ENCODE measurements around the gene AGRP. TPM values are rescaled to one million over a fixed set of nuclear protein-coding genes. Genes with fewer than 3 reads are reported as not detected.
"Not testable (repeated sequence)": the region's sequence is repeated elsewhere in the genome, so short reads cannot be mapped to it uniquely, and the experiment has no call there.

AGRP gene
- total RNA-seq, 2 donors from 2014 or later = not detected

DNA sequence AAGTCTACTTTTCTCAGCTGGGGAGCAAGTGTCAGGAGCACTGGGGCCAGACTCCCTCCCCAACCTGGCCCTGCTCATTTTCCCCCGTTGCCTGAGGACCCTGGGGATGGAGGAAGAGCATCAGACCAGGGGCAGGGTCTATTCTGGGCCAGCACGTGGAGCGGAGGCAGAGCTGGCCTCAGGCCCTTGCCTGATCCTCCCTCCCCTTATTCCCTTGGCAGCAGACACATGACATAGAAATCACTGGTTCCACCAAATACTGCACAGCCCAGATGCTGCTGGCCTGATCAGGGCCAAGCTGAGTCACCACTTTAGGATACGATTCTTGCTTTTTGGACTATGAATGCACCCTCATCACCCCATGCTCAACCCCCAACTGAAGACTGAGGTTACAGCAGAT lies 15.8 kb upstream of the AGRP start:
- Histone ChIP-seq H3K4me3 (ENCODE audit: low read length) (no peak overlapping the region), H3K9ac (ENCODE audit: extremely low read depth, low read length, poor library complexity, severe bottlenecking) (no peak overlapping the region), H3K27ac (ENCODE audit: low read depth, low read length) (no peak overlapping the region), H3K36me3 (ENCODE audit: control insufficient read depth, insufficient read depth, low read length) (no peaks in the 10 kb centered on the region), H3K27me3 (ENCODE audit: control insufficient read depth, insufficient read depth, low read length, poor library complexity, severe bottlenecking) (no peaks in the 10 kb centered on the region), H3K4me1 (ENCODE audit: control insufficient read depth, insufficient read depth, low read length) (no peaks in the 10 kb centered on the region), H3K9me3 (ENCODE audit: control insufficient read depth, low read length) (no peaks in the 10 kb centered on the region)
- no peak overlapping the region for H3K27ac Mint-ChIP-seq
- no peak for DNase-seq
- H3K36me3 Mint-ChIP-seq (ENCODE audit: low read depth) = no peaks in the 10 kb centered on the region
- H3K4me1 Mint-ChIP-seq = no peaks in the 10 kb centered on the region
- H3K9me3 Mint-ChIP-seq = no peaks in the 10 kb centered on the region
- peaks cover 28% of the 10 kb centered on the region for H3K27me3 Mint-ChIP-seq (ENCODE audit: insufficient read depth)
- 84 to 93% methylated on average over 3 to 4 of the region's 4 CpGs for WGBS, 2 experiments (ENCODE audit: insufficient coverage in 1 of 2, insufficient read length in 1 of 2)
- TF ChIP-seq, protein P1, sequence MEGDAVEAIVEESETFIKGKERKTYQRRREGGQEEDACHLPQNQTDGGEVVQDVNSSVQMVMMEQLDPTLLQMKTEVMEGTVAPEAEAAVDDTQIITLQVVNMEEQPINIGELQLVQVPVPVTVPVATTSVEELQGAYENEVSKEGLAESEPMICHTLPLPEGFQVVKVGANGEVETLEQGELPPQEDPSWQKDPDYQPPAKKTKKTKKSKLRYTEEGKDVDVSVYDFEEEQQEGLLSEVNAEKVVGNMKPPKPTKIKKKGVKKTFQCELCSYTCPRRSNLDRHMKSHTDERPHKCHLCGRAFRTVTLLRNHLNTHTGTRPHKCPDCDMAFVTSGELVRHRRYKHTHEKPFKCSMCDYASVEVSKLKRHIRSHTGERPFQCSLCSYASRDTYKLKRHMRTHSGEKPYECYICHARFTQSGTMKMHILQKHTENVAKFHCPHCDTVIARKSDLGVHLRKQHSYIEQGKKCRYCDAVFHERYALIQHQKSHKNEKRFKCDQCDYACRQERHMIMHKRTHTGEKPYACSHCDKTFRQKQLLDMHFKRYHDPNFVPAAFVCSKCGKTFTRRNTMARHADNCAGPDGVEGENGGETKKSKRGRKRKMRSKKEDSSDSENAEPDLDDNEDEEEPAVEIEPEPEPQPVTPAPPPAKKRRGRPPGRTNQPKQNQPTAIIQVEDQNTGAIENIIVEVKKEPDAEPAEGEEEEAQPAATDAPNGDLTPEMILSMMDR (conservative IDR thresholded peaks at IDR 0.05) = no peak
- H3K4me3 Mint-ChIP-seq = no peak overlapping the region

DNA sequence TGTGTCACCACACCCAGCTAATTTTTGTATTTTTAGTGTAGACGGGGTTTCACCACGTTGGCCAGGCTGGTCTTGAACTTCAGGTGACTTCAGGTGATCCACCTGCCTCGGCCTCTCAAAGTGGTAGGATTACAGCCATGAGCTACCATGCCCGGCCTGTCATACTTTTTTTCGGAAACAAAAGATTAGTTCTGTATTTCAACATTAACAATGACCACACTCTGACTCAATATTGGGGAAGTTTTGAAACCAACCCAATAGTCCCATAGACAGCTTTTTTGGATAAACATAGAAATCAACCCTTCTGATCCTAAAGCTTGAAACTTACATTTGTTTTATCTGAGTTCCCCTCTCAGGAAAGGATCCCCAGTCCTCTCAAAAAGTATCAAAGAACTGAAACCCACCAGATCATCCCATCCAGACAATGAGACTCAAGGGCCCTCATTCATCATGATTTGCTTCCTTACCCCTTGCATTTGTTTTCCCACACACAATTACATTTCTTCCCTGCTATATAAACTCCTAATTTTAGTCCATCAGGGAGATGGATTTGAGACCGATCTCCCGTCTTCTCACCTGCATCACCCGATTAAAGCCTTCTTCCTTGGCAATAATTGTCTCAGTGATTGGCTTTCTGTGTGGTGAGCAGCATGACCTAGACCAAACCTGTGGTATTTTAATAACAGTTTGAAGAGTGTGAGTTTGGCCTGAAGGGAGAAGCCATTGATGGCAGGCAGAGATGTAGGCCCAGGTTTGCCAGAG lies 7.2 kb upstream of the AGRP start:
- H3K9ac ChIP-seq (ENCODE audit: extremely low read depth, low read length, poor library complexity, severe bottlenecking) = no peak overlapping the region
- H3K4me1 ChIP-seq (ENCODE audit: control insufficient read depth, insufficient read depth, low read length) = peaks cover 7% of the 10 kb centered on the region
- 92 to 98% methylated on average over 8 of the region's 8 CpGs for whole genome bisulfite sequencing, 2 experiments (ENCODE audit: insufficient coverage in 1 of 2, insufficient read length in 1 of 2)
- peaks cover 10% of the 10 kb centered on the region for H3K9me3 ChIP-seq (ENCODE audit: control insufficient read depth, low read length)
- peaks cover 4% of the 10 kb centered on the region for H3K36me3 Mint-ChIP-seq (ENCODE audit: low read depth)
- DNase-seq = no peak
- no peak overlapping the region for H3K27ac Mint-ChIP-seq
- H3K36me3 ChIP-seq (ENCODE audit: control insufficient read depth, insufficient read depth, low read length) = no peaks in the 10 kb centered on the region
- H3K9me3 Mint-ChIP-seq = peaks cover 6% of the 10 kb centered on the region
- no peak overlapping the region for H3K27ac ChIP-seq (ENCODE audit: low read depth, low read length)
- TF ChIP-seq, protein P1 (conservative IDR thresholded peaks at IDR 0.05) = no peak
- H3K4me3 ChIP-seq (ENCODE audit: low read length) = no peak overlapping the region
- H3K27me3 Mint-ChIP-seq (ENCODE audit: insufficient read depth) = peaks cover 72% of the 10 kb centered on the region
- H3K4me1 Mint-ChIP-seq = peaks cover 11% of the 10 kb centered on the region
- H3K27me3 ChIP-seq (ENCODE audit: control insufficient read depth, insufficient read depth, low read length, poor library complexity, severe bottlenecking) = peaks cover 5% of the 10 kb centered on the region
- H3K4me3 Mint-ChIP-seq = no peak overlapping the region

DNA sequence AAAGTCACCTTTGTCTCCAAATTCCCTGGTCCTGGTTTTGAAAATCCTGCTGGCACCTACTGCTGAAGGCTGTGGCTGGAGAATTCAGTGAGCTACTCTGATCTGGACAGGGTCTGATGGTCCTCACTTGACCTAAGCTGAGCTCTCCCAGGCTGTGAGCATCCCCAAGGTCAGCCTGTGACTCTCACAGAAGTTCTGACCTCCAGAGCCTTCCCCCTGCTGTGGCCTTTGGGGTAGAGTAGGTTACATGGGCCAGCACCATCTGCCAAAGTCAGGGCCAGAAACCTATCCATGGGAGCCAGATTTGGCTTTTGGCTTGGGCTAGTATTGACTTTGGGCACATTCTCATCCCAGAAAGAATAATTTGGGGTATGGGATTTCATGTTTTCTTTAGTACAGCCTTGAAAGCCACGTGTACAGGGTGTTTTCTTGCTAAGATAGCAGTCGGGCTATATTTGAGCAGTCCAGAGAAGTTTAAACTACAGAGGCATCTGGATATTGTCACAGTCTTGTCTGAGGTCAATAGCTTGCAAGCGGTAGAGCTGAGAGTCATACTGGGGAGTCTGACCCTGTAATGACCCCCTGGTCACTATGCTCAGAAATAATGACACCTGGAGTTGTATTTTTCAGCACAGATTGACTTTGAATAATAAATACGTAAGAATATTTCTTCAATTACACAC lies 6.2 kb upstream of the AGRP start:
- peaks cover 6% of the 10 kb centered on the region for H3K9me3 Mint-ChIP-seq
- peaks cover 70% of the 10 kb centered on the region for H3K27me3 Mint-ChIP-seq (ENCODE audit: insufficient read depth)
- peak; percentile 56 for DNase-seq
- H3K4me1 Mint-ChIP-seq = peaks cover 11% of the 10 kb centered on the region
- TF ChIP-seq, protein P1 (conservative IDR thresholded peaks at IDR 0.05) = no peak
- Histone ChIP-seq H3K27ac (ENCODE audit: low read depth, low read length) (peak overlapping the region; percentile 65), H3K4me1 (ENCODE audit: control insufficient read depth, insufficient read depth, low read length) (peaks cover 7% of the 10 kb centered on the region), H3K27me3 (ENCODE audit: control insufficient read depth, insufficient read depth, low read length, poor library complexity, severe bottlenecking) (peaks cover 5% of the 10 kb centered on the region), H3K9ac (ENCODE audit: extremely low read depth, low read length, poor library complexity, severe bottlenecking) (peak overlapping the region; percentile 40), H3K36me3 (ENCODE audit: control insufficient read depth, insufficient read depth, low read length) (no peaks in the 10 kb centered on the region), H3K9me3 (ENCODE audit: control insufficient read depth, low read length) (peaks cover 10% of the 10 kb centered on the region), H3K4me3 (ENCODE audit: low read length) (no peak overlapping the region)
- peak overlapping the region; percentile 22 for H3K27ac Mint-ChIP-seq
- 92 to 94% methylated on average over 4 of the region's 4 CpGs for WGBS, 2 experiments (ENCODE audit: insufficient coverage in 1 of 2, insufficient read length in 1 of 2)
- peaks cover 4% of the 10 kb centered on the region for H3K36me3 Mint-ChIP-seq (ENCODE audit: low read depth)
- no peak overlapping the region for H3K4me3 Mint-ChIP-seq

DNA sequence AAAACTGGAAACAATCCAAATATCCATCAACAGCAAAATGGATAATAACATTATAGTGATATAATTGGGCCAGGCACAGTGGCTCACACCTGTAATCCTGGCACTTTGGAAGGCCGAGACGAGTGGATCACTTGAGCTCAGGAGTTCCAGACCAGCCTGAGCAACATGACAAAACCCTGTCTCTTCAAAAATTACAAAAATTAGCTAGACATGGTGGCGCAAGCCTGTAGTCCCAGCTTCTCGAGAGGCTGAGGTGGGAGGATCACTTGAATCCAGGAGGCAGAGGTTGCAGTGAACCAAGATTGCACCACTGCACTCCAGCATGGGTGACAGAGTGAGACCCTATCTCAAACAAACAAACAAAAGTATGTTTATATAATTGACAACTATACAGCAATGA lies 4.2 kb upstream of the AGRP start:
- not testable (repeated sequence) for H3K36me3 ChIP-seq (ENCODE audit: control insufficient read depth, insufficient read depth, low read length)
- WGBS, 2 experiments (ENCODE audit: insufficient coverage in 1 of 2, insufficient read length in 1 of 2) = 88 to 99% methylated on average over 4 of the region's 4 CpGs

More for the DNA sequence above, 4.2 kb upstream of the AGRP start:
- not testable (repeated sequence) for H3K27ac Mint-ChIP-seq; H3K4me3 Mint-ChIP-seq; H3K4me3 ChIP-seq (ENCODE audit: low read length); DNase-seq; H3K9me3 Mint-ChIP-seq; H3K36me3 Mint-ChIP-seq (ENCODE audit: low read depth); H3K9ac ChIP-seq (ENCODE audit: extremely low read depth, low read length, poor library complexity, severe bottlenecking); H3K4me1 ChIP-seq (ENCODE audit: control insufficient read depth, insufficient read depth, low read length); H3K27me3 ChIP-seq (ENCODE audit: control insufficient read depth, insufficient read depth, low read length, poor library complexity, severe bottlenecking); H3K27ac ChIP-seq (ENCODE audit: low read depth, low read length)
- H3K9me3 ChIP-seq (ENCODE audit: control insufficient read depth, low read length) = peaks cover 10% of the 10 kb centered on the region
- Mint-ChIP-seq H3K4me1 (peaks cover 11% of the 10 kb centered on the region), H3K27me3 (ENCODE audit: insufficient read depth) (peaks cover 56% of the 10 kb centered on the region)
